Testis (tissue), 5 donors: ENCODE results near the gene R3HDM2. TPM values are rescaled to one million over a fixed set of nuclear protein-coding genes. Genes with fewer than 3 reads are reported as not detected.

Experiments used
- DNase-seq: peaks from one replicate; pipeline ENCODE4 v3.0.0-alpha.2; 2019
- H3K27ac ChIP-seq, 2 donors: fragments of 200-600 bp; sonication (generic); one replicate each; pipeline ENCODE4 v1.5.1; 2019
- H3K27me3 ChIP-seq: fragments of 200-600 bp; sonication (generic); one replicate; pipeline ENCODE4 v1.5.1; 2019
- H3K36me3 ChIP-seq: fragments of 200-600 bp; sonication (generic); one replicate; pipeline ENCODE4 v1.5.1; 2017; ENCODE audit warnings: low read depth; ENCODE audit errors: missing control alignments
- H3K4me1 ChIP-seq: fragments of 200-600 bp; sonication (generic); one replicate; pipeline ENCODE4 v1.5.1; 2019
- H3K4me3 ChIP-seq, 2 donors: fragments of 200-600 bp; sonication (generic); one replicate each; pipeline ENCODE4 v1.5.1; 2017 to 2019
- H3K9me3 ChIP-seq: fragments of 200-600 bp; sonication (generic); one replicate; pipeline ENCODE4 v1.5.1; 2017
- POLR2A ChIP-seq: fragments of 450-650 bp; IDR thresholded peaks from one replicate; pipeline ENCODE4 v1.6.1; 2017; ENCODE audit warnings: antibody characterized with exemption, mild to moderate bottlenecking, moderate library complexity
- WGBS, 2 donors: methylation state at CpG; one replicate each; pipeline ENCODE4 v1.1.5; 2018; 5-methylcytosine and 5-hydroxymethylcytosine counted together
- intact Hi-C: fragments of 100-400 bp; cut with DNase I; formaldehyde crosslinking; loops from one replicate; pipeline ENCODE4 v1.15.1; 2023; ENCODE audit warnings: low total_unique reads
- long read RNA-seq, 2 donors: transcript quantifications; one replicate each; lab custom pipeline, GENCODE V29; 2026
- polyA plus RNA-seq: library from polyadenylated mRNA; stranded (reverse); fragments of 350-450 nt; fragmentation: Illumina TruSeq; extraction: RNeasy Lipid Tissue Mini Kit (QIAGEN cat#74804); gene quantifications from one replicate; pipeline ENCODE4 v1.2.3, GENCODE V29; 2014; ENCODE audit warnings: low read depth, low replicate concordance; ENCODE audit not compliant: insufficient read depth
- total RNA-seq, 2 donors: library from RNA; depleted of rRNA; stranded (reverse); fragments of >200 nt; gene quantifications; one replicate each; pipeline ENCODE4 v1.2.3, GENCODE V29; 2016
- TF ChIP-seq, protein P1 (sequence below), 3 experiments: fragments of 450-650 bp in 2 of 3; fragments of 200-600 bp in 1 of 3; sonication (generic) in 1 of 3; IDR thresholded peaks; one replicate each; pipeline ENCODE4 v1.5.1; 2016 to 2019; ENCODE audit warnings: antibody characterized with exemption in 3 of 3, mild to moderate bottlenecking in 2 of 3, moderate library complexity in 1 of 3

Gene R3HDM2
- total RNA-seq (10 to 100 TPM; 92.0 to 93.9 TPM), polyA plus RNA-seq (54.6 TPM)
- long read RNA-seq, donor 1: 0 reads
- long read RNA-seq, donor 2: 0 reads

DNA sequence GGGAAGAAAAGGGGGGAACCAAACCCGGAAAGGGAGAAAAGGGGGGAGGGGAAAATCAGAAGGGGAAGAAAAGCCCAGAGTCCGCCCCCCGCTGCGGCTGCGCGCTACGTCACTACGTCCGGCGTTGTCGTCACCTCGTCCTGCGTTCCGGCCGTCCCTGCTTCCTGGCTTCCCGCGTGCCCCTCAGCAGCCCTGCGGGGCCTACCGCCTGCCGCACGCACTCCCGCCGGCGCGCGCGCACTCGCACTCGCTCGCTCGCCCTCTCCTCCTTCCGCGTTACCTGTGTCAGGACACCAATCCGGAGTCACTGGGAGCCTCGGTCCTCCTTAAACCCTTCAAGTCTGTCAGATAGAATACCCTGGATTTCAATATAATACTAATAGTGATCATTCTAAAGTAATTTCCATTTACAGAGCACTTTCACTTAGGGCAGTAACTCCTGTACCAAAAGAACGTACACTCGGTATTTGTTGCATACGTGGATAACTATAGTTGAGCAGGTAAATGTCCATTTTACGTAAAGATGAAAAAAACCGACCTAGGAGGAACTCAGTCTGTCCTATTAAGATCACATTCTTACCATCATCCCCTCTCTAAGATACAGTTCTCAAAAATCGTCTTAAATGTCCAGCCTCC, at the start of gene R3HDM2:
R3HDM2 (minus strand) TSS at position 113 of the 636 bp plus-strand sequence. CDS start 120,615 bp downstream, outside the sequence.
- DNase-seq: peak; percentile 97
- 0 to 2% methylated on average over 30 to 41 of the region's 41 CpGs for WGBS, 2 donors
- Histone ChIP-seq H3K27me3 (no peaks in the 10 kb centered on the region), H3K27ac (peak within 1 kb of the TSS; percentile 97 to 99), H3K9me3 (no peaks in the 10 kb centered on the region), H3K4me3 (peak within 1 kb of the TSS; percentile 78 to 82), H3K36me3 (no peaks in the 10 kb centered on the region), H3K4me1 (peaks cover 8% of the 10 kb centered on the region)
- intact Hi-C loops: no loop called here
- TF ChIP-seq, protein P1, sequence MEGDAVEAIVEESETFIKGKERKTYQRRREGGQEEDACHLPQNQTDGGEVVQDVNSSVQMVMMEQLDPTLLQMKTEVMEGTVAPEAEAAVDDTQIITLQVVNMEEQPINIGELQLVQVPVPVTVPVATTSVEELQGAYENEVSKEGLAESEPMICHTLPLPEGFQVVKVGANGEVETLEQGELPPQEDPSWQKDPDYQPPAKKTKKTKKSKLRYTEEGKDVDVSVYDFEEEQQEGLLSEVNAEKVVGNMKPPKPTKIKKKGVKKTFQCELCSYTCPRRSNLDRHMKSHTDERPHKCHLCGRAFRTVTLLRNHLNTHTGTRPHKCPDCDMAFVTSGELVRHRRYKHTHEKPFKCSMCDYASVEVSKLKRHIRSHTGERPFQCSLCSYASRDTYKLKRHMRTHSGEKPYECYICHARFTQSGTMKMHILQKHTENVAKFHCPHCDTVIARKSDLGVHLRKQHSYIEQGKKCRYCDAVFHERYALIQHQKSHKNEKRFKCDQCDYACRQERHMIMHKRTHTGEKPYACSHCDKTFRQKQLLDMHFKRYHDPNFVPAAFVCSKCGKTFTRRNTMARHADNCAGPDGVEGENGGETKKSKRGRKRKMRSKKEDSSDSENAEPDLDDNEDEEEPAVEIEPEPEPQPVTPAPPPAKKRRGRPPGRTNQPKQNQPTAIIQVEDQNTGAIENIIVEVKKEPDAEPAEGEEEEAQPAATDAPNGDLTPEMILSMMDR (IDR thresholded peaks at IDR 0.05): no peak
- peak; percentile 86 for TF ChIP-seq POLR2A

DNA sequence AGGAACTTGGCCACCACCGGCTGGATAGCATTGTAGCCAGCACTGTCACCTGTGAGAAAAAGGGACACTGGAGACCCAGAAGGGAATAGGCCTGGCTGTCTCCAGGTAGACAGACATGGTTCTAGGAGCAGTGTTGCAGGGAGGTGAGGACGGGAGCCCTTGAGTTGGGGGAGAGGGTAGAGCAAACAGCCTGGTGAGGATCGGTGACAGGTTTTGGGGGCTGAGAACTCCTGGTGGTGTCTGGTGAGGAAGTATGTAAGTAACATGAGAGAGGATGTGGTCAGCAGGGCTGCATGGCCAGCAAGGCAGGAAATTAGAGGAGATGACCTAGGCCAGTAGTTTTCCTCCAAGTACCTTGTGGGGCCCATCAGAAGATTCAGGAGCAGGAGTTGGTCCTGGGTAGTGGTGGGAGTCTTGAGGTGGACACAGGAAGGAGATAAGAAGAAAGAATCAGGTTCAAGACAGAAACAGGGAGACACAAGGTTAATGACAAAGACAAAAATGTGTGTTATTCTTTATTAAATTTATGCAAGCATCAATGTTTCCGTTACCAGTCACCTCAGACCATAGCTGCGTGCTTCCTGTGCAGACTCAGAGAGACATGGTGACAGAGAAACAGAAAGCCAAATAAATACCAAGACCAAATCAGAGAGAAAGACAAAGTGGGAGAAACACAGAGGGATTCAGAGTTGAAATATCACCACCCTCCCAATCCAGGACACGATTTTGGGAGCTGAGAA, 48.7 kb upstream of the R3HDM2 start, which contains the start of gene ARHGAP9:
ARHGAP9 (minus strand) TSS at position 491 of the 740 bp plus-strand sequence; CDS start at position 31, 460 bp downstream.
- intact Hi-C loops: no loop called here
- WGBS, 2 donors: 73 to 86% methylated on average over 6 of the region's 6 CpGs
- no peaks in the 10 kb centered on the region for H3K9me3 ChIP-seq
- H3K27ac ChIP-seq: no peak within 1 kb of the TSS
- no peaks in the 10 kb centered on the region for H3K36me3 ChIP-seq
- H3K4me3 ChIP-seq: no peak within 1 kb of the TSS
- TF ChIP-seq, protein P1 (IDR thresholded peaks at IDR 0.05): no peak
- no peak for TF ChIP-seq POLR2A
- no peaks in the 10 kb centered on the region for H3K27me3 ChIP-seq
- DNase-seq: no peak
- peaks cover 15% of the 10 kb centered on the region for H3K4me1 ChIP-seq

DNA sequence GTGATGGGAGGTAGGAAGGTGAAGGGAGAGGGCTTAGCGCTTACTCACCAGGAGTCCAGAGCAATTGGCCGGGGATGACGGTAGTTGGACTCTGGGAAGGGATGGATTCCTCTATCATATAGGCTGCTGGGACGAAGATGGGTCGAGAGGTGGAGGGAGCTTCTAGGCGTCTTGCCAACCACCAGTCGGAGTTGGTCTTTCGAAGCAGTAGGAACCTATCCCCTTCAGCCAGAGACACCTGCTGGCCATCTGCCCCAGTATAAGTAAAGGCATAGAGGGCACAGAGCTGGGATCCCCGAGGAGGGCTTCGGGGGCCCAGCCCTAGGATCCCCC, 48.2 kb upstream of the R3HDM2 start:
- Histone ChIP-seq H3K27me3 (no peaks in the 10 kb centered on the region), H3K27ac (no peak overlapping the region), H3K4me1 (peaks cover 15% of the 10 kb centered on the region), H3K36me3 (no peaks in the 10 kb centered on the region), H3K9me3 (no peaks in the 10 kb centered on the region), H3K4me3 (no peak overlapping the region)
- 77 to 89% methylated on average over 10 of the region's 10 CpGs for WGBS, 2 donors
- TF ChIP-seq POLR2A: no peak
- TF ChIP-seq, protein P1 (IDR thresholded peaks at IDR 0.05): no peak
- intact Hi-C loops: no loop called here
- no peak for DNase-seq

DNA sequence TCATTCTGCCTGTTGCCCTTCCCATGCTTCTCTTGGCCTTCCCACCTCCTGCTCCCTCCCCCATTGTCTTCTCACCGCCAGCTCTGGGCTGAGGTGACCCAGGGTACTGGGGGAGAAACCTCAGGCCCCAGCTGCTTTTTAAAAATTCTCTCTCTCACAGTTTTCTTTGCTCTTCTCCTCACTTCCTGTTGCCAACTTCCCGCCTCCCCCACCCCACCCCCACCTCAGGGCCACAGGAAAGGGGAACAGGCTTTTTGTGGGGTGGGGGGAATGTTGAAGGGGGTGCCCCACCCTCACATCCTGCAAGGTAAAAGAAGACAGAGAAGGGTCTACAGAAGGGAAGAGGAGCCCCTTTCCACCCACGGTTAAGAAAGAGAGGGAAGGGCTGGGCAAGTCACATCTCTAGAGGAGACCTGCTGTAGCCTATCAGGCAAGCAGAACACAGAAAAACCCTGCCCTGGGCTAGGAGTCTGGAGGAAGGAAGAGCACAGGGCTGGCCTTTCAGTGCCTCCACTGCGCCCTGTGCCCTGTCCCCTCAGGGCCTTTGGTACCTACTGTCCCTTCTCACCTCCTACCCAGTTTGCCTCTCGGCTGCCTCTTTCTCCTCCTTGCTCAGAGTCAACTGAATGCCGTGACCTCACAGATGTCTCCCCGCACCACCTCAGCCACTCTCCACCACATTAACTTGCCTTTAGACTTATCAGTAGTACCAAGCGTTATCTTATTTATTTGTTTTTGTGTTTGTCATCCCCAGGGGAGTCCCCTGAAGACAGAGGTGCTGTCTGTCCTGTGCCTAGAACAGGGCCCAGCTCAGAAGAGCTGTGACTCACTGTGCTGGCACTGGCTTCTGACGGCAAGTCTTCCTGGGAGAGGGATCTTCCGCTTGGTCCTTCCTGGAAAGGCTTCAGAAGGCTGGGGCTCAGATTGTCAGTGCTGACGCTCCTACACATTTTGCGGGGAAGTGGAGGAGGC, 47.2 kb upstream of the R3HDM2 start:
- H3K9me3 ChIP-seq: no peaks in the 10 kb centered on the region
- intact Hi-C loops: no loop called here
- H3K27ac ChIP-seq: peak overlapping the region in 1 of 2 donors; percentile 35
- peak overlapping the region in 1 of 2 donors; percentile 23 for H3K4me3 ChIP-seq
- peaks cover 15% of the 10 kb centered on the region for H3K4me1 ChIP-seq
- TF ChIP-seq, protein P1 (IDR thresholded peaks at IDR 0.05): no peak
- no peak for TF ChIP-seq POLR2A
- no peaks in the 10 kb centered on the region for H3K27me3 ChIP-seq
- no peak for DNase-seq
- H3K36me3 ChIP-seq: no peaks in the 10 kb centered on the region
- WGBS, 2 donors: 73 to 74% methylated on average over 12 of the region's 12 CpGs
